DOHH2 (cell line): ENCODE measurements around the gene FOXK1.

ENCODE experiments used
- EZH2phosphoT487 ChIP-seq: fragments of 200-600 bp; sonication (generic); IDR thresholded peaks from 2 replicates; pipeline ENCODE4 v1.6.1; 2017; ENCODE audit warnings: borderline replicate concordance, mild to moderate bottlenecking, antibody characterized with exemption, low read length, moderate library complexity, mixed read lengths
- TF ChIP-seq, protein P1 (sequence below): fragments of 200-600 bp; sonication (generic); IDR thresholded peaks from one replicate; pipeline ENCODE4 v1.5.1; 2014; ENCODE audit warnings: antibody characterized with exemption, mild to moderate bottlenecking, low read depth, low read length; ENCODE audit not compliant: poor library complexity, severe bottlenecking

DNA sequence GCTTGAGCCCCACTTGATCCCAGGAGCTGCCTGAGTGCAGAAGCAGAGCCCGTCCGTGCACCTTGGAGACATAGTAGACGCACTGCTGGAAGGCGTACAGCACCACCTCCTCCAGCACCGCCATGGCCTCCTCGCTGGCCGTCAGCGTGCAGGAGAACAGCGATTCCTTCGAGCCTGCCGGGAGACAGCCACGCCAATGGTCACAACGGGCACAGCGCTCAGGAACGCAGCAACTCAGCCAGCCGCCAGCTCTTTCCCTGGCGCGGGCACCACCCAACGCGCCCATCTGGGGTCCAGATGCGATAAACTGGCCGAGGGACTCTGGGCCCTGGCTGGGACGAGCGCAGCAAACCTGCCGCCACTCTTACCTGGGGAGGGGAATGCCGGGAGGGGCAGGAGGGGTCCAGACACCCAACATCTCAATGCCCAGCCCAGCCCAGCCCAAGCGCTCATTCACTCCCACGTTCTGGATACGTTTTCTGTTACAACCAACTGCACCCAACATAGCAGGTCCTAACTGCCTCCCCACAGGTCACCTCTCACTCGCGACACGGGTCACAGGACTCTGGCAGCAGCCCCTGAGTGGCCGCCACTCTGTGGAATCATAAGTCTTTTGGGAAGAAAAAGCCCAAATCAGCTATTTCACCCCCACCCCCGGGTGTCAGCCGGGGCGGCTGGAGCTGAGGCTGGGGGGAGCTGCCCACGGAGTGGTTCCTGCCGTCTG is 135.2 kb downstream of the FOXK1 start:
- TF ChIP-seq, protein P1, sequence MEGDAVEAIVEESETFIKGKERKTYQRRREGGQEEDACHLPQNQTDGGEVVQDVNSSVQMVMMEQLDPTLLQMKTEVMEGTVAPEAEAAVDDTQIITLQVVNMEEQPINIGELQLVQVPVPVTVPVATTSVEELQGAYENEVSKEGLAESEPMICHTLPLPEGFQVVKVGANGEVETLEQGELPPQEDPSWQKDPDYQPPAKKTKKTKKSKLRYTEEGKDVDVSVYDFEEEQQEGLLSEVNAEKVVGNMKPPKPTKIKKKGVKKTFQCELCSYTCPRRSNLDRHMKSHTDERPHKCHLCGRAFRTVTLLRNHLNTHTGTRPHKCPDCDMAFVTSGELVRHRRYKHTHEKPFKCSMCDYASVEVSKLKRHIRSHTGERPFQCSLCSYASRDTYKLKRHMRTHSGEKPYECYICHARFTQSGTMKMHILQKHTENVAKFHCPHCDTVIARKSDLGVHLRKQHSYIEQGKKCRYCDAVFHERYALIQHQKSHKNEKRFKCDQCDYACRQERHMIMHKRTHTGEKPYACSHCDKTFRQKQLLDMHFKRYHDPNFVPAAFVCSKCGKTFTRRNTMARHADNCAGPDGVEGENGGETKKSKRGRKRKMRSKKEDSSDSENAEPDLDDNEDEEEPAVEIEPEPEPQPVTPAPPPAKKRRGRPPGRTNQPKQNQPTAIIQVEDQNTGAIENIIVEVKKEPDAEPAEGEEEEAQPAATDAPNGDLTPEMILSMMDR = no peak
- TF ChIP-seq EZH2phosphoT487 = no peak
